Neutrophil (primary cell): ENCODE measurements around the gene FXN.

Experiments used
- H3K27ac ChIP-seq: fragments of 200-600 bp; sonication (generic); 2 replicates; pipeline ENCODE4 v1.5.1; 2016; ENCODE audit warnings: mild to moderate bottlenecking, moderate library complexity
- H3K27me3 ChIP-seq: fragments of 200-600 bp; sonication (generic); 2 replicates; pipeline ENCODE4 v1.6.0; 2016; ENCODE audit warnings: mild to moderate bottlenecking
- H3K36me3 ChIP-seq: fragments of 200-600 bp; sonication (generic); 2 replicates; pipeline ENCODE4 v1.5.1; 2017
- H3K4me1 ChIP-seq, 2 experiments: fragments of 200-600 bp in 1 of 2; sonication (generic) in 1 of 2; 1 replicate in 1 of 2; 2 replicates in 1 of 2; pipeline versions ENCODE4 v1.5.1 to v1.6.1; 2013 to 2016; ENCODE audit warnings: low read depth in 1 of 2, low read length in 1 of 2, mild to moderate bottlenecking in 1 of 2, moderate library complexity in 1 of 2; ENCODE audit not compliant: control insufficient read depth in 1 of 2, insufficient read depth in 1 of 2
- H3K4me3 ChIP-seq, 2 experiments: fragments of 200-600 bp in 1 of 2; sonication (generic) in 1 of 2; 1 replicate in 1 of 2; 2 replicates in 1 of 2; pipeline ENCODE4 v1.5.1; 2013 to 2016; ENCODE audit warnings: low read depth in 1 of 2, low read length in 1 of 2, mild to moderate bottlenecking in 1 of 2, moderate library complexity in 1 of 2
- H3K9me3 ChIP-seq: fragments of 200-600 bp; sonication (generic); 2 replicates; pipeline ENCODE4 v1.5.1; 2016
- CTCF ChIP-seq: fragments of 200-600 bp; sonication (generic); IDR thresholded peaks from 2 replicates; pipeline ENCODE4 v1.5.1; 2016; ENCODE audit warnings: antibody characterized with exemption

Gene FXN

GRCh38 chr9:69004836-69005235, 30.7 kb upstream of the FXN start:
- no peak overlapping the region for H3K4me3 ChIP-seq
- no peak for TF ChIP-seq CTCF

GRCh38 chr9:69009708-69010107, 25.8 kb upstream of the FXN start:
- Histone ChIP-seq H3K4me3 (no peak overlapping the region), H3K27ac (no peak overlapping the region), H3K9me3 (no peaks in the 10 kb centered on the region), H3K36me3 (peaks cover 8% of the 10 kb centered on the region), H3K4me1 (no peaks in the 10 kb centered on the region), H3K27me3 (peaks cover 20% of the 10 kb centered on the region)
- no peak for TF ChIP-seq CTCF

More at GRCh38 chr9:69004836-69005235, 30.7 kb upstream of the FXN start:
- H3K36me3 ChIP-seq = peaks cover 18% of the 10 kb centered on the region
- H3K9me3 ChIP-seq = no peaks in the 10 kb centered on the region
- H3K27ac ChIP-seq = no peak overlapping the region
- no peaks in the 10 kb centered on the region for H3K4me1 ChIP-seq
- H3K27me3 ChIP-seq = no peaks in the 10 kb centered on the region

GRCh38 chr9:69012696-69013381, 22.7 kb upstream of the FXN start:
- Histone ChIP-seq H3K36me3 (peaks cover 8% of the 10 kb centered on the region), H3K27me3 (peaks cover 20% of the 10 kb centered on the region), H3K9me3 (no peaks in the 10 kb centered on the region), H3K4me3 (no peak overlapping the region), H3K4me1 (no peaks in the 10 kb centered on the region), H3K27ac (no peak overlapping the region)
- TF ChIP-seq CTCF = no peak

GRCh38 chr9:69013382-69013727, 22.2 kb upstream of the FXN start:
- H3K4me3 ChIP-seq = no peak overlapping the region
- H3K27ac ChIP-seq = no peak overlapping the region
- peaks cover 20% of the 10 kb centered on the region for H3K27me3 ChIP-seq
- TF ChIP-seq CTCF = no peak
- H3K9me3 ChIP-seq = no peaks in the 10 kb centered on the region
- H3K4me1 ChIP-seq = no peaks in the 10 kb centered on the region
- H3K36me3 ChIP-seq = peaks cover 5% of the 10 kb centered on the region

- Histone ChIP-seq H3K9me3 (no peaks in the 10 kb centered on the region), H3K27ac (no peak within 1 kb of the TSS), H3K4me3 (no peak within 1 kb of the TSS), H3K36me3 (no peaks in the 10 kb centered on the region), H3K4me1 (no peaks in the 10 kb centered on the region), H3K27me3 (peaks cover 20% of the 10 kb centered on the region)
- TF ChIP-seq CTCF = no peak
These were observed 21.5 kb upstream of the FXN start, which contains the start of gene PRKACG for GRCh38 chr9:69014013-69014412. Gene PRKACG, minus strand, starts transcription at chr9:69014113. Its CDS starts 21 bp downstream, at chr9:69014092.
